ENCODE data around the gene SLC5A11. TPM values are rescaled to one million over a fixed set of nuclear protein-coding genes. Genes with fewer than 3 reads are reported as not detected.

SLC5A11 gene
- polyA plus RNA-seq, 1 donor (not counting 4 experiments of a cell fraction or from before 2014, with no cell fraction given), result 0.07 TPM

DNA sequence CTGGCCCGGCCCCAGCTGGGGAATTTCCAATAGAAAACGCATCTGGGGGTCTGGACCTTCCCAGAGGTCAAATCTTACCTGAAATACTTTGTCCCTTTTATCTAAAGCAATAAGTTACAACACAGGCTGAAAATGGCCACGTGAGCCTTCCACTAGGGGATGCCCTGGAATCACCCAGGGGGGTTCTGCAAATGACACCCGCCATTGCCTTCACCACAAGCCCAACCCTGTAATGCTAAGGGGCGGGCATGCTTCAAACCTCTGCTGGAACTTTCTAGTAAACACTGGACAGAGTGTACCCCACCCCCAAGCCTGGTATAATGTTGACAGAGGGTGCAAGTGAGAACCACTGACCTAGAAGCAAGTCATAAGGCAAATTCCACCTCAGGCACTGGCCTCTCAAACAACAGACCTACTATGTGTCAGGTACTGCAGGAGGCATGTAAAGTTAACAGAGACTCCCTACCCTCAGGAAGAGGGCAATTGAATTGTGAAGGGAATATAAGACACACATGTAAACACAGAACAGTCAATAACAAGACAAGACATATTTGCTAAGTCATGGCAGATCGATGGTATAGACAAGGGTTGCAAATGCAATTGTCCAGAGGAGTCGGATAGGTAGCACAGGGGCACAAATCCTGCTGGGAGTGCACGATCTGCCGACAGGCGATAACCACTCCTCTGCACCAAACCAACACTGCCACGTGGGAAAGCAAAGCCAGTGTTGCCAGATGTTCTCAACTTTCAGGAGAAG, 110.4 kb downstream of the SLC5A11 start:
- no peak overlapping the region for H3K27ac ChIP-seq (ENCODE audit: control insufficient read depth, insufficient read depth, low read length)
- no peak overlapping the region for H3K4me3 ChIP-seq (ENCODE audit: control insufficient read depth in 2 of 3, extremely low read depth in 1 of 3, insufficient read depth in 2 of 3, low read depth in 1 of 3, low read length in 3 of 3)
- H3K4me2 ChIP-seq (ENCODE audit: control insufficient read depth, extremely low read depth, insufficient read depth, low read depth, low read length), result no peak overlapping the region
- no peak for TF ChIP-seq EZH2 (IDR thresholded peaks at IDR 0.05; ENCODE audit: low read length)
- TF ChIP-seq CTCF (optimal IDR thresholded peaks at IDR 0.05 in 1 of 3, IDR thresholded peaks at IDR 0.05 in 1 of 3, conservative IDR thresholded peaks at IDR 0.05 in 1 of 3; ENCODE audit: extremely low read depth in 1 of 3, insufficient read depth in 2 of 3, low read length in 3 of 3), result no peak
- H2AFZ ChIP-seq (ENCODE audit: control insufficient read depth, low read length), result no peak overlapping the region
- H3K4me1 ChIP-seq (ENCODE audit: control insufficient read depth, extremely low read depth, insufficient read depth, low read length), result no peaks in the 10 kb centered on the region
- FAIRE-seq (no peak), DNase-seq (ENCODE audit: low read depth, low spot score) (no peak)
- dilution Hi-C loops (cut with MboI; ENCODE audit: extremely low pct_ligation_motif_present, low sequenced_read_pairs), result no loop called here
- H3K27me3 ChIP-seq (ENCODE audit: control insufficient read depth, extremely low read depth, insufficient read depth, low read length), result no peaks in the 10 kb centered on the region
- H4K20me1 ChIP-seq (ENCODE audit: control insufficient read depth, extremely low read depth, insufficient read depth, low read length), result no peaks in the 10 kb centered on the region
- no peaks in the 10 kb centered on the region for H3K9me3 ChIP-seq (ENCODE audit: control insufficient read depth, low read depth, low read length)
- H3K36me3 ChIP-seq (ENCODE audit: control insufficient read depth in 2 of 2, extremely low read depth in 1 of 2, insufficient read depth in 2 of 2, low read length in 2 of 2), result peaks cover 16 to 20% of the 10 kb centered on the region in 2 experiments
- no peaks in the 10 kb centered on the region for H3K79me2 ChIP-seq (ENCODE audit: control insufficient read depth, insufficient read depth, low read length)
- no peak overlapping the region for H3K9ac ChIP-seq (ENCODE audit: control insufficient read depth, extremely low read depth, insufficient read depth, low read length)
- H3K9me1 ChIP-seq (ENCODE audit: control insufficient read depth, extremely low read depth, insufficient read depth, low read length), result no peaks in the 10 kb centered on the region

GRCh38 chr16:24957887-24958286, 112.1 kb downstream of the SLC5A11 start:
- no peak overlapping the region for H3K4me2 ChIP-seq (ENCODE audit: control insufficient read depth, extremely low read depth, insufficient read depth, low read depth, low read length)
- DNase-seq (ENCODE audit: low read depth, low spot score) (no peak), FAIRE-seq (no peak)
- H3K4me1 ChIP-seq (ENCODE audit: control insufficient read depth, extremely low read depth, insufficient read depth, low read length), result no peaks in the 10 kb centered on the region
- H3K9me1 ChIP-seq (ENCODE audit: control insufficient read depth, extremely low read depth, insufficient read depth, low read length), result no peaks in the 10 kb centered on the region
- no peaks in the 10 kb centered on the region for H3K79me2 ChIP-seq (ENCODE audit: control insufficient read depth, insufficient read depth, low read length)
- no peak overlapping the region for H2AFZ ChIP-seq (ENCODE audit: control insufficient read depth, low read length)
- H3K27me3 ChIP-seq (ENCODE audit: control insufficient read depth, extremely low read depth, insufficient read depth, low read length), result no peaks in the 10 kb centered on the region
- TF ChIP-seq EZH2 (IDR thresholded peaks at IDR 0.05; ENCODE audit: low read length), result no peak
- no peak for TF ChIP-seq CTCF (optimal IDR thresholded peaks at IDR 0.05 in 1 of 3, IDR thresholded peaks at IDR 0.05 in 1 of 3, conservative IDR thresholded peaks at IDR 0.05 in 1 of 3; ENCODE audit: extremely low read depth in 1 of 3, insufficient read depth in 2 of 3, low read length in 3 of 3)
- no peak overlapping the region for H3K4me3 ChIP-seq (ENCODE audit: control insufficient read depth in 2 of 3, extremely low read depth in 1 of 3, insufficient read depth in 2 of 3, low read depth in 1 of 3, low read length in 3 of 3)
- dilution Hi-C loops (cut with MboI; ENCODE audit: extremely low pct_ligation_motif_present, low sequenced_read_pairs), result no loop called here
- peaks cover 13 to 24% of the 10 kb centered on the region in 2 experiments for H3K36me3 ChIP-seq (ENCODE audit: control insufficient read depth in 2 of 2, extremely low read depth in 1 of 2, insufficient read depth in 2 of 2, low read length in 2 of 2)
- H4K20me1 ChIP-seq (ENCODE audit: control insufficient read depth, extremely low read depth, insufficient read depth, low read length), result no peaks in the 10 kb centered on the region
- H3K9me3 ChIP-seq (ENCODE audit: control insufficient read depth, low read depth, low read length), result no peaks in the 10 kb centered on the region
- no peak overlapping the region for H3K27ac ChIP-seq (ENCODE audit: control insufficient read depth, insufficient read depth, low read length)
- no peak overlapping the region for H3K9ac ChIP-seq (ENCODE audit: control insufficient read depth, extremely low read depth, insufficient read depth, low read length)

Other genes with a start within 250 kb of the SLC5A11 start
- gene TNRC6A, start 116.3 kb upstream of the SLC5A11 start, polyA plus RNA-seq, result 17.7 to 30.8 TPM (median 23.3 TPM) in 3 replicates
- gene ARHGAP17, start 169.4 kb downstream of the SLC5A11 start, polyA plus RNA-seq, result 6.2 to 14.1 TPM (median 9.6 TPM) in 3 replicates

All from keratinocyte (primary cell).